ENCODE data around the gene MLN.

GRCh38 chr6:33784787-33785186 lies 19.0 kb downstream of the MLN start:
- TF ChIP-seq OSR1 (CRISPR knock-in tag; IDR thresholded peaks at IDR 0.05) = no peak
- no peak for TF ChIP-seq PPARA (CRISPR knock-in tag; IDR thresholded peaks at IDR 0.05; ENCODE audit: borderline replicate concordance)
- no peak for TF ChIP-seq CSDC2 (CRISPR knock-in tag; IDR thresholded peaks at IDR 0.05)
- no peak for TF ChIP-seq ZFP3 (CRISPR knock-in tag; IDR thresholded peaks at IDR 0.05)
- TF ChIP-seq ARNTL (CRISPR knock-in tag; IDR thresholded peaks at IDR 0.05; ENCODE audit: borderline replicate concordance, low read depth) = no peak
- TF ChIP-seq SNAI2 (CRISPR knock-in tag; IDR thresholded peaks at IDR 0.05) = no peak
- TF ChIP-seq TOX (CRISPR knock-in tag; IDR thresholded peaks at IDR 0.05; ENCODE audit: borderline replicate concordance) = no peak
- TF ChIP-seq ZC3H10 (CRISPR knock-in tag; IDR thresholded peaks at IDR 0.05) = no peak
- TF ChIP-seq PATZ1 (CRISPR knock-in tag; IDR thresholded peaks at IDR 0.05; ENCODE audit: borderline replicate concordance) = no peak
- TF ChIP-seq ZNF70 (CRISPR knock-in tag; IDR thresholded peaks at IDR 0.05) = no peak
- TF ChIP-seq ZNF8 (CRISPR knock-in tag; IDR thresholded peaks at IDR 0.05) = no peak
